ENCODE data around the gene RPS6KA2. TPM values are rescaled to one million over a fixed set of nuclear protein-coding genes. Genes with fewer than 3 reads are reported as not detected.

Gene RPS6KA2
- total and polyA plus RNA-seq, 8 donors: 7.9 to 95.4 (median 22.9) TPM

GRCh38 chr6:166591961-166592520 is 35.0 kb downstream of the RPS6KA2 start:
- intact Hi-C loops (cut with DNase I): no loop called here
- no peak for FAIRE-seq

GRCh38 chr6:166591026-166591425 is 36.0 kb downstream of the RPS6KA2 start:
- Histone ChIP-seq H3K9me3 (no peaks in the 10 kb centered on the region), H3K27me3 (no peaks in the 10 kb centered on the region), H3K27ac (no peak overlapping the region), H3K4me3 (no peak overlapping the region), H3K4me1 (no peaks in the 10 kb centered on the region), H3K36me3 (no peaks in the 10 kb centered on the region)
- DNase-seq: no peak
- no peak for ATAC-seq
- TF ChIP-seq, protein P1, sequence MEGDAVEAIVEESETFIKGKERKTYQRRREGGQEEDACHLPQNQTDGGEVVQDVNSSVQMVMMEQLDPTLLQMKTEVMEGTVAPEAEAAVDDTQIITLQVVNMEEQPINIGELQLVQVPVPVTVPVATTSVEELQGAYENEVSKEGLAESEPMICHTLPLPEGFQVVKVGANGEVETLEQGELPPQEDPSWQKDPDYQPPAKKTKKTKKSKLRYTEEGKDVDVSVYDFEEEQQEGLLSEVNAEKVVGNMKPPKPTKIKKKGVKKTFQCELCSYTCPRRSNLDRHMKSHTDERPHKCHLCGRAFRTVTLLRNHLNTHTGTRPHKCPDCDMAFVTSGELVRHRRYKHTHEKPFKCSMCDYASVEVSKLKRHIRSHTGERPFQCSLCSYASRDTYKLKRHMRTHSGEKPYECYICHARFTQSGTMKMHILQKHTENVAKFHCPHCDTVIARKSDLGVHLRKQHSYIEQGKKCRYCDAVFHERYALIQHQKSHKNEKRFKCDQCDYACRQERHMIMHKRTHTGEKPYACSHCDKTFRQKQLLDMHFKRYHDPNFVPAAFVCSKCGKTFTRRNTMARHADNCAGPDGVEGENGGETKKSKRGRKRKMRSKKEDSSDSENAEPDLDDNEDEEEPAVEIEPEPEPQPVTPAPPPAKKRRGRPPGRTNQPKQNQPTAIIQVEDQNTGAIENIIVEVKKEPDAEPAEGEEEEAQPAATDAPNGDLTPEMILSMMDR (IDR thresholded peaks at IDR 0.05): no peak
- FAIRE-seq: no peak
- WGBS, 2 donors: 89 to 91% methylated on average over 11 of the region's 11 CpGs
- intact Hi-C loops (cut with DNase I): no loop called here

More at GRCh38 chr6:166591961-166592520, 35.0 kb downstream of the RPS6KA2 start:
- no peaks in the 10 kb centered on the region for H3K36me3 ChIP-seq
- H3K4me1 ChIP-seq: no peaks in the 10 kb centered on the region
- TF ChIP-seq, protein P1 (IDR thresholded peaks at IDR 0.05): no peak
- no peaks in the 10 kb centered on the region for H3K27me3 ChIP-seq
- no peaks in the 10 kb centered on the region for H3K9me3 ChIP-seq
- ATAC-seq (no peak), DNase-seq (no peak)
- no peak overlapping the region for H3K4me3 ChIP-seq
- WGBS, 2 donors: 91 to 96% methylated on average over 7 of the region's 7 CpGs
- H3K27ac ChIP-seq: no peak overlapping the region

GRCh38 chr6:166589786-166590574 is 37.1 kb downstream of the RPS6KA2 start:
- Histone ChIP-seq H3K36me3 (no peaks in the 10 kb centered on the region), H3K27me3 (no peaks in the 10 kb centered on the region), H3K4me3 (no peak overlapping the region), H3K4me1 (no peaks in the 10 kb centered on the region), H3K9me3 (no peaks in the 10 kb centered on the region), H3K27ac (no peak overlapping the region)
- DNase-seq (no peak), ATAC-seq (no peak), FAIRE-seq (no peak)
- 69 to 84% methylated on average over 8 of the region's 8 CpGs for WGBS, 2 donors
- TF ChIP-seq, protein P1 (IDR thresholded peaks at IDR 0.05): no peak
- intact Hi-C loops (cut with DNase I): no loop called here

GRCh38 chr6:166589337-166589731 is 37.7 kb downstream of the RPS6KA2 start:
- TF ChIP-seq, protein P1 (IDR thresholded peaks at IDR 0.05): no peak
- Histone ChIP-seq H3K4me1 (no peaks in the 10 kb centered on the region), H3K36me3 (no peaks in the 10 kb centered on the region), H3K27me3 (no peaks in the 10 kb centered on the region), H3K27ac (no peak overlapping the region), H3K4me3 (no peak overlapping the region), H3K9me3 (no peaks in the 10 kb centered on the region)
- FAIRE-seq: no peak
- no peak for ATAC-seq
- intact Hi-C loops (cut with DNase I): no loop called here
- WGBS, 2 donors: 90 to 93% methylated on average over 4 of the region's 4 CpGs
- no peak for DNase-seq
